Smooth muscle cell (in vitro differentiated cells): ENCODE measurements around the gene ZNF234. TPM values are rescaled to one million over a fixed set of nuclear protein-coding genes. Genes with fewer than 3 reads are reported as not detected.

Source experiments
- DNase-seq: peaks from one replicate; lab custom pipeline; 2025; ENCODE audit not compliant: unreplicated experiment; lab: John Stamatoyannopoulos, UW
- H2AFZ ChIP-seq: fragments of 200-600 bp; sonication (generic); 2 replicates; pipeline ENCODE4 v1.6.0; 2016; ENCODE audit warnings: antibody characterized with exemption, low read depth, mild to moderate bottlenecking
- H3F3A ChIP-seq: fragments of 200-600 bp; sonication (generic); 2 replicates; pipeline ENCODE4 v1.6.0; 2017; ENCODE audit warnings: antibody characterized with exemption, low read depth
- H3K27ac ChIP-seq: fragments of 200-600 bp; sonication (generic); 2 replicates; pipeline ENCODE4 v1.5.1; 2016; ENCODE audit warnings: low read depth, mild to moderate bottlenecking
- H3K27me3 ChIP-seq: fragments of 200-600 bp; sonication (generic); 2 replicates; pipeline ENCODE4 v1.6.1; 2016; ENCODE audit warnings: low read depth, mild to moderate bottlenecking
- H3K36me3 ChIP-seq: fragments of 200-600 bp; sonication (generic); 2 replicates; pipeline ENCODE4 v1.5.1; 2016; ENCODE audit warnings: low read depth
- H3K4me1 ChIP-seq: fragments of 200-600 bp; sonication (generic); 2 replicates; pipeline ENCODE4 v1.5.1; 2016; ENCODE audit warnings: low read depth
- H3K4me2 ChIP-seq: fragments of 200-600 bp; sonication (generic); 2 replicates; pipeline ENCODE4 v1.6.0; 2016; ENCODE audit warnings: mild to moderate bottlenecking
- H3K4me3 ChIP-seq: fragments of 200-600 bp; sonication (generic); 2 replicates; pipeline ENCODE4 v1.5.1; 2016; ENCODE audit warnings: mild to moderate bottlenecking
- H3K79me2 ChIP-seq: fragments of 200-600 bp; sonication (generic); 2 replicates; pipeline ENCODE4 v1.6.0; 2016; ENCODE audit warnings: low read depth, mild to moderate bottlenecking
- H3K9ac ChIP-seq: fragments of 200-600 bp; sonication (generic); 2 replicates; pipeline ENCODE4 v1.6.0; 2016; ENCODE audit warnings: low read depth
- H3K9me3 ChIP-seq: fragments of 200-600 bp; sonication (generic); replicated peaks from 2 replicates; pipeline ENCODE4 v1.5.1; 2016; ENCODE audit warnings: low read depth
- H4K20me1 ChIP-seq: fragments of 200-600 bp; sonication (generic); 2 replicates; pipeline ENCODE4 v1.6.0; 2016; ENCODE audit warnings: low read depth
- WGBS: methylation state at CpG from one replicate; pipeline ENCODE4 v1.1.7; 2016; ENCODE audit warnings: low lambda C conversion rate; 5-methylcytosine and 5-hydroxymethylcytosine counted together
- polyA plus RNA-seq: library from polyadenylated mRNA; unstranded; fragments of >200 nt; fragmentation: Nextera tagmentation; extraction: Ambion mirVana; gene quantifications from 2 replicates; pipeline ENCODE4 v1.2.1, GENCODE V29; 2016
- total RNA-seq: library from RNA; depleted of rRNA; stranded (reverse); fragments of >200 nt; gene quantifications from 2 replicates; pipeline ENCODE4 v1.2.3, GENCODE V29; 2014
- TF ChIP-seq, protein P1 (sequence below): fragments of 200-600 bp; sonication (generic); IDR thresholded peaks from 2 replicates; pipeline ENCODE4 v1.5.1; 2017; ENCODE audit warnings: borderline replicate concordance, mild to moderate bottlenecking, antibody characterized with exemption; ENCODE audit not compliant: insufficient read depth, poor library complexity, severe bottlenecking

Gene ZNF234
- total and polyA plus RNA-seq, 2 experiments from 2014 or later = 3.2 to 4.6 TPM

DNA sequence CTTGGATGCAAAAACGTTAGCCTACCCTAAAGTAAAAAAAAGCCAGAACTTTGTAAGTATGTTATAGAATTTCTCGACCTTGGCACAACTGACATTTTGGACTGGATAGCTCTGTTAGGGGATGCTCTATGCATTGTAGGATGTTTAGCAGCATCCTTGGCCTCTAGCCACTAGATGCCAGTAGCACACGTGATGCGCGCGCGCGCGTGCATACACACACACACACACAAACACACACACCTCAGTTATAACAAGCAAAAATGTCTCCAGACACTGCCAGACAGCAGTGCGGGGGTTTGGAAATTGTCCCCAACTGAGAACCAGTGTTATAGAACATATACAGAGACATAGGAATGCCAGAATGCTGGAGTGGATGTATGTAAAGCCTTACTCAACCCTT lies 40.8 kb downstream of the ZNF234 start:
- Histone ChIP-seq H3K27ac (no peak overlapping the region), H3K4me3 (no peak overlapping the region), H2AFZ (no peak overlapping the region), H3K9ac (no peak overlapping the region), H3K9me3 (peaks cover 17% of the 10 kb centered on the region), H3K4me2 (no peak overlapping the region), H3K27me3 (no peaks in the 10 kb centered on the region), H3K36me3 (peaks cover 7% of the 10 kb centered on the region), H3K79me2 (no peaks in the 10 kb centered on the region), H3F3A (no peaks in the 10 kb centered on the region), H4K20me1 (no peaks in the 10 kb centered on the region), H3K4me1 (no peaks in the 10 kb centered on the region)
- TF ChIP-seq, protein P1, sequence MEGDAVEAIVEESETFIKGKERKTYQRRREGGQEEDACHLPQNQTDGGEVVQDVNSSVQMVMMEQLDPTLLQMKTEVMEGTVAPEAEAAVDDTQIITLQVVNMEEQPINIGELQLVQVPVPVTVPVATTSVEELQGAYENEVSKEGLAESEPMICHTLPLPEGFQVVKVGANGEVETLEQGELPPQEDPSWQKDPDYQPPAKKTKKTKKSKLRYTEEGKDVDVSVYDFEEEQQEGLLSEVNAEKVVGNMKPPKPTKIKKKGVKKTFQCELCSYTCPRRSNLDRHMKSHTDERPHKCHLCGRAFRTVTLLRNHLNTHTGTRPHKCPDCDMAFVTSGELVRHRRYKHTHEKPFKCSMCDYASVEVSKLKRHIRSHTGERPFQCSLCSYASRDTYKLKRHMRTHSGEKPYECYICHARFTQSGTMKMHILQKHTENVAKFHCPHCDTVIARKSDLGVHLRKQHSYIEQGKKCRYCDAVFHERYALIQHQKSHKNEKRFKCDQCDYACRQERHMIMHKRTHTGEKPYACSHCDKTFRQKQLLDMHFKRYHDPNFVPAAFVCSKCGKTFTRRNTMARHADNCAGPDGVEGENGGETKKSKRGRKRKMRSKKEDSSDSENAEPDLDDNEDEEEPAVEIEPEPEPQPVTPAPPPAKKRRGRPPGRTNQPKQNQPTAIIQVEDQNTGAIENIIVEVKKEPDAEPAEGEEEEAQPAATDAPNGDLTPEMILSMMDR = no peak
- no peak for DNase-seq
- 91% methylated on average over 10 of the region's 10 CpGs for WGBS

DNA sequence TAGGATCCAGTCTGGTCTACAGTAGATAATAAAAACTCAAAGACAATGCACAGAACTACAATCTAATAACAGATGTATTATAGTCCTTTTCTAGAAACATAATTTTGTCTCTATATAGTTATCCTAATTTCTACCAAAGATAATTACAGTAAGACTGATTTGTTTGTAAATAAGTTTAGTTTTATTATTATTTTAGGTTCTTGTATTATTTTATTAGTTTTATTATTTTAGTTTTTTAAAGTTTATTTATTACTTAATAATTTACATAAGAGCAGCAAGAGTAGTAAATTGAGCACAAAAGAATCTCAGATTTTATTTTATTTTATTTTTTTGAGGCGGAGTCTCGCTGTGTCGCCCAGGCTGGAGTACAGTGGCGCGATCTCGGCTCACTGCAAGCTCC lies 48.7 kb downstream of the ZNF234 start:
- Histone ChIP-seq H3K9ac (no peak overlapping the region), H4K20me1 (no peaks in the 10 kb centered on the region), H3K4me2 (no peak overlapping the region), H3F3A (no peaks in the 10 kb centered on the region), H3K9me3 (no peaks in the 10 kb centered on the region), H3K27ac (no peak overlapping the region), H3K4me3 (no peak overlapping the region), H3K4me1 (no peaks in the 10 kb centered on the region), H3K79me2 (no peaks in the 10 kb centered on the region), H3K36me3 (peaks cover 3% of the 10 kb centered on the region), H2AFZ (no peak overlapping the region), H3K27me3 (no peaks in the 10 kb centered on the region)
- TF ChIP-seq, protein P1 = no peak
- WGBS = 96% methylated on average over 6 of the region's 6 CpGs
- DNase-seq = no peak

DNA sequence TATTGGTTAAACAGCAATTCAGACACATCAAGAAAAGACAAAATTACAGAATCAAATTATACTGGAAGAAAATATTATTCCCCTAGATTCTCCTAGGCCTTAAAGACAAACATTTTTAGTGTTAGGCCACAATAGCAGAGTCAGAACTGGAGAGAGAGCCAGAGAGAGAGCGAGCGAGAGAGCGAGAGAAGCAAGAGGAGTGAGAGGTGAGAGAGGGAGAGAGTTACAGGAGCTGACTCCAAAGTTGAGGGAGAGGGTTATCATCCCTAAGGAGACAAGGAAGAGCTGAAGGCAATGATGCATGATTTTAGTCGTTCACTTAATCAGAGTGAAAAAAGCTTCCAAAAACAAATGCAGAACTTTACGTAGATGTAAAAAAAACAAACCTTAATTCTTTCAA lies 50.8 kb downstream of the ZNF234 start:
- Histone ChIP-seq H3K4me1 (no peaks in the 10 kb centered on the region), H3K27ac (no peak overlapping the region), H3K9ac (no peak overlapping the region), H3K9me3 (no peaks in the 10 kb centered on the region), H3K36me3 (peaks cover 3% of the 10 kb centered on the region), H3K27me3 (no peaks in the 10 kb centered on the region), H3K4me2 (no peak overlapping the region), H4K20me1 (no peaks in the 10 kb centered on the region), H2AFZ (no peak overlapping the region), H3F3A (no peaks in the 10 kb centered on the region), H3K79me2 (no peaks in the 10 kb centered on the region), H3K4me3 (no peak overlapping the region)
- TF ChIP-seq, protein P1 = no peak
- 81% methylated on average over 5 of the region's 5 CpGs for WGBS
- no peak for DNase-seq

DNA sequence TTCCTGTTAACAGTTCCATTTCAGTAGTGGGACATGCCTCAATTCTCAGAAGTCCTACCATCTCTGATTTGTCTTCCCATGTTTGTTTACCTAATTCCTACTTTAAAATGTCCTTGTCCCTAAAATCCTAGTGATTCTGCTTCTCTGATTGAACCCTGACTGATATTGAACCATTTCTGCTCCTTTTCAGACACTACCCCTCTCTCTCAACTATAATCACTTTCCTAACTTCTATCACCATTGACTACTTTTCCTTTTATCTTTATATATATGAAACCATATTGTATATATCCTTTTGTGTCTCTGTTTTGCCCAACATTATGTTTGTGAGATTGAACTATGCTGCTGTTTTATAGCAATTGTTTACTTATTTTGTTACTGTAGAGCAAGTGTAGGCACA lies 55.4 kb downstream of the ZNF234 start:
- no peak for DNase-seq
- Histone ChIP-seq H3K27me3 (no peaks in the 10 kb centered on the region), H4K20me1 (no peaks in the 10 kb centered on the region), H3K4me2 (no peak overlapping the region), H3K4me3 (no peak overlapping the region), H3K36me3 (peaks cover 3% of the 10 kb centered on the region), H3K9me3 (no peaks in the 10 kb centered on the region), H3K4me1 (no peaks in the 10 kb centered on the region), H3K79me2 (no peaks in the 10 kb centered on the region), H3K27ac (no peak overlapping the region), H2AFZ (no peak overlapping the region), H3F3A (no peaks in the 10 kb centered on the region), H3K9ac (no peak overlapping the region)
- TF ChIP-seq, protein P1 = no peak
